GM23338 (cell line): Measurements from ENCODE around the gene SEC16A. TPM values are rescaled to one million over a fixed set of nuclear protein-coding genes. Genes with fewer than 3 reads are reported as not detected.

ENCODE experiments used
- ATAC-seq: fragments of 200-7000 bp; cut with Tn5 transposase; 3 replicates; pipeline ENCODE4 v1.9.1; 2020
- DNase-seq: peaks from one replicate; pipeline ENCODE4 v3.0.0-alpha.2; 2015; ENCODE audit warnings: low spot score
- H2AFZ ChIP-seq: fragments of 200-600 bp; sonication (generic); 2 replicates; pipeline ENCODE4 v1.8.0; 2016; ENCODE audit warnings: antibody characterized with exemption, mild to moderate bottlenecking, moderate library complexity
- H3F3A ChIP-seq: fragments of 200-600 bp; sonication (generic); replicated peaks from 2 replicates; pipeline ENCODE4 v1.8.0; 2017; ENCODE audit warnings: antibody characterized with exemption, mixed run types, low read depth
- H3K27ac ChIP-seq: fragments of 200-600 bp; sonication (generic); 2 replicates; pipeline ENCODE4 v1.6.1; 2016; ENCODE audit warnings: low read depth
- H3K27me3 ChIP-seq: fragments of 200-600 bp; sonication (generic); 2 replicates; pipeline ENCODE4 v1.8.0; 2016; ENCODE audit warnings: mild to moderate bottlenecking, mixed run types, moderate library complexity; ENCODE audit not compliant: insufficient read depth
- H3K36me3 ChIP-seq: fragments of 200-600 bp; sonication (generic); 2 replicates; pipeline ENCODE4 v1.8.0; 2016; ENCODE audit warnings: mild to moderate bottlenecking; ENCODE audit not compliant: insufficient read depth
- H3K4me1 ChIP-seq: fragments of 200-600 bp; sonication (generic); 2 replicates; pipeline ENCODE4 v1.8.0; 2016; ENCODE audit warnings: mild to moderate bottlenecking, moderate library complexity; ENCODE audit not compliant: insufficient read depth
- H3K4me2 ChIP-seq: fragments of 200-600 bp; sonication (generic); 2 replicates; pipeline ENCODE4 v1.7.1; 2017; ENCODE audit warnings: mixed run types
- H3K4me3 ChIP-seq: fragments of 200-600 bp; sonication (generic); 2 replicates; pipeline ENCODE4 v1.6.1; 2016; ENCODE audit warnings: mixed run types
- H3K79me2 ChIP-seq: fragments of 200-600 bp; sonication (generic); replicated peaks from 2 replicates; pipeline ENCODE4 v1.8.0; 2017; ENCODE audit warnings: mild to moderate bottlenecking; ENCODE audit not compliant: insufficient read depth
- H3K9me2 ChIP-seq: fragments of 200-600 bp; sonication (generic); 2 replicates; pipeline ENCODE4 v1.8.0; 2017; ENCODE audit not compliant: insufficient read depth
- H4K20me1 ChIP-seq: fragments of 200-600 bp; sonication (generic); replicated peaks from 2 replicates; pipeline ENCODE4 v1.8.0; 2017; ENCODE audit warnings: mild to moderate bottlenecking; ENCODE audit not compliant: insufficient read depth
- H3K27ac Mint-ChIP-seq: 2 replicates; pipeline ENCODE4 v1.8.0; 2020; ENCODE audit warnings: inconsistent platforms, mild to moderate bottlenecking, moderate library complexity, mixed read lengths
- H3K27me3 Mint-ChIP-seq: 3 replicates; pipeline ENCODE4 v1.8.0; 2022; ENCODE audit warnings: low read depth, mild to moderate bottlenecking, moderate library complexity, mixed read lengths, inconsistent platforms; ENCODE audit not compliant: insufficient read depth, poor library complexity
- H3K36me3 Mint-ChIP-seq: 3 replicates; pipeline ENCODE4 v1.8.0; 2021; ENCODE audit warnings: low read depth, mild to moderate bottlenecking, inconsistent platforms, moderate library complexity, mixed read lengths
- H3K4me1 Mint-ChIP-seq: 3 replicates; pipeline ENCODE4 v1.8.0; 2020; ENCODE audit warnings: mild to moderate bottlenecking, inconsistent platforms, mixed read lengths
- H3K4me3 Mint-ChIP-seq: 3 replicates; pipeline ENCODE4 v1.8.0; 2021; ENCODE audit warnings: moderate library complexity, mild to moderate bottlenecking, inconsistent platforms, mixed read lengths
- H3K9me3 Mint-ChIP-seq: 3 replicates; pipeline ENCODE4 v1.8.0; 2020; ENCODE audit warnings: moderate library complexity, mild to moderate bottlenecking, inconsistent platforms, mixed read lengths
- CREB1 ChIP-seq: fragments of 250-450 bp; sonication (Bioruptor Pico); IDR thresholded peaks from 2 replicates; pipeline ENCODE4 v1.5.0; 2020; ENCODE audit warnings: low read depth, mild to moderate bottlenecking, moderate library complexity
- EZH2 ChIP-seq: fragments of 200-600 bp; sonication (generic); IDR thresholded peaks from one replicate; pipeline ENCODE4 v1.8.0; 2017; ENCODE audit warnings: antibody characterized with exemption, mild to moderate bottlenecking, low read depth; ENCODE audit not compliant: unreplicated experiment
- EZH2phosphoT487 ChIP-seq: fragments of 200-600 bp; sonication (generic); IDR thresholded peaks from one replicate; pipeline ENCODE4 v1.8.1; 2018; ENCODE audit warnings: antibody characterized with exemption; ENCODE audit not compliant: unreplicated experiment
- JUNB ChIP-seq: IDR thresholded peaks from one replicate; pipeline ENCODE4 v1.6.1; 2016; ENCODE audit warnings: antibody characterized with exemption; ENCODE audit not compliant: unreplicated experiment
- NANOG ChIP-seq: IDR thresholded peaks from 2 replicates; pipeline ENCODE4 v1.6.1; 2016; ENCODE audit warnings: antibody characterized with exemption, borderline replicate concordance
- POLR2AphosphoS5 ChIP-seq: IDR thresholded peaks from 2 replicates; pipeline ENCODE4 v1.6.1; 2016; ENCODE audit warnings: antibody characterized with exemption, low read depth
- REST ChIP-seq: IDR thresholded peaks from one replicate; pipeline ENCODE4 v1.6.1; 2018; ENCODE audit warnings: antibody characterized with exemption; ENCODE audit not compliant: unreplicated experiment
- STAT1 ChIP-seq: IDR thresholded peaks from one replicate; pipeline ENCODE4 v1.6.1; 2016; ENCODE audit warnings: antibody characterized with exemption; ENCODE audit not compliant: unreplicated experiment
- ZNF114 ChIP-seq: fragments of 250-450 bp; sonication (Bioruptor Pico); IDR thresholded peaks from 2 replicates; pipeline ENCODE4 v1.5.0; 2020; ENCODE audit warnings: mild to moderate bottlenecking, moderate library complexity
- ZNF331 ChIP-seq: fragments of 250-450 bp; sonication (Bioruptor Pico); IDR thresholded peaks from 2 replicates; pipeline ENCODE4 v1.5.0; 2020; ENCODE audit warnings: low read depth, mild to moderate bottlenecking, moderate library complexity
- polyA plus RNA-seq: library from polyadenylated mRNA; unstranded; fragments of >200 nt; fragmentation: Nextera tagmentation; extraction: Ambion mirVana; gene quantifications from 2 replicates; pipeline ENCODE4 v1.2.1, GENCODE V29; 2016
- total RNA-seq: library from RNA; depleted of rRNA; stranded (reverse); fragments of >200 nt; shearing (Covaris generic); gene quantifications from 2 replicates; pipeline ENCODE4 v1.2.3, GENCODE V29; 2014
- TF ChIP-seq, protein P1 (sequence below), 2 experiments: fragments of 200-600 bp in 1 of 2; sonication (generic) in 1 of 2; conservative IDR thresholded peaks; 2 replicates each; pipeline versions ENCODE4 v1.5.1 to v1.6.1; 2016 to 2017; ENCODE audit warnings: antibody characterized with exemption in 2 of 2, low read depth in 2 of 2, mild to moderate bottlenecking in 2 of 2, moderate library complexity in 1 of 2
- TF ChIP-seq, protein P2 (sequence below): IDR thresholded peaks from 2 replicates; pipeline ENCODE4 v1.6.1; 2016; ENCODE audit warnings: antibody characterized with exemption
- TF ChIP-seq, protein P3 (sequence below): fragments of 250-450 bp; sonication (Bioruptor Pico); IDR thresholded peaks from 2 replicates; pipeline ENCODE4 v1.5.0; 2020; ENCODE audit warnings: mild to moderate bottlenecking, moderate library complexity

Gene SEC16A
- total and polyA plus RNA-seq, 2 experiments from 2014 or later: 34.0 to 59.2 TPM

- peaks cover 6% of the 10 kb centered on the region; the same call in 1 of the 2 replicates for H4K20me1 ChIP-seq
- TF ChIP-seq, protein P1, sequence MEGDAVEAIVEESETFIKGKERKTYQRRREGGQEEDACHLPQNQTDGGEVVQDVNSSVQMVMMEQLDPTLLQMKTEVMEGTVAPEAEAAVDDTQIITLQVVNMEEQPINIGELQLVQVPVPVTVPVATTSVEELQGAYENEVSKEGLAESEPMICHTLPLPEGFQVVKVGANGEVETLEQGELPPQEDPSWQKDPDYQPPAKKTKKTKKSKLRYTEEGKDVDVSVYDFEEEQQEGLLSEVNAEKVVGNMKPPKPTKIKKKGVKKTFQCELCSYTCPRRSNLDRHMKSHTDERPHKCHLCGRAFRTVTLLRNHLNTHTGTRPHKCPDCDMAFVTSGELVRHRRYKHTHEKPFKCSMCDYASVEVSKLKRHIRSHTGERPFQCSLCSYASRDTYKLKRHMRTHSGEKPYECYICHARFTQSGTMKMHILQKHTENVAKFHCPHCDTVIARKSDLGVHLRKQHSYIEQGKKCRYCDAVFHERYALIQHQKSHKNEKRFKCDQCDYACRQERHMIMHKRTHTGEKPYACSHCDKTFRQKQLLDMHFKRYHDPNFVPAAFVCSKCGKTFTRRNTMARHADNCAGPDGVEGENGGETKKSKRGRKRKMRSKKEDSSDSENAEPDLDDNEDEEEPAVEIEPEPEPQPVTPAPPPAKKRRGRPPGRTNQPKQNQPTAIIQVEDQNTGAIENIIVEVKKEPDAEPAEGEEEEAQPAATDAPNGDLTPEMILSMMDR (conservative IDR thresholded peaks at IDR 0.05; ENCODE audit: low read depth in 2 of 2): no peak
- no peak for TF ChIP-seq EZH2
- TF ChIP-seq, protein P2, sequence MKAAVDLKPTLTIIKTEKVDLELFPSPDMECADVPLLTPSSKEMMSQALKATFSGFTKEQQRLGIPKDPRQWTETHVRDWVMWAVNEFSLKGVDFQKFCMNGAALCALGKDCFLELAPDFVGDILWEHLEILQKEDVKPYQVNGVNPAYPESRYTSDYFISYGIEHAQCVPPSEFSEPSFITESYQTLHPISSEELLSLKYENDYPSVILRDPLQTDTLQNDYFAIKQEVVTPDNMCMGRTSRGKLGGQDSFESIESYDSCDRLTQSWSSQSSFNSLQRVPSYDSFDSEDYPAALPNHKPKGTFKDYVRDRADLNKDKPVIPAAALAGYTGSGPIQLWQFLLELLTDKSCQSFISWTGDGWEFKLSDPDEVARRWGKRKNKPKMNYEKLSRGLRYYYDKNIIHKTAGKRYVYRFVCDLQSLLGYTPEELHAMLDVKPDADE: no peak
- TF ChIP-seq EZH2phosphoT487: no peak
- no peak for TF ChIP-seq REST
- no peak for TF ChIP-seq STAT1
- no peak for TF ChIP-seq CREB1 (CRISPR knock-in tag)
- TF ChIP-seq, protein P3, sequence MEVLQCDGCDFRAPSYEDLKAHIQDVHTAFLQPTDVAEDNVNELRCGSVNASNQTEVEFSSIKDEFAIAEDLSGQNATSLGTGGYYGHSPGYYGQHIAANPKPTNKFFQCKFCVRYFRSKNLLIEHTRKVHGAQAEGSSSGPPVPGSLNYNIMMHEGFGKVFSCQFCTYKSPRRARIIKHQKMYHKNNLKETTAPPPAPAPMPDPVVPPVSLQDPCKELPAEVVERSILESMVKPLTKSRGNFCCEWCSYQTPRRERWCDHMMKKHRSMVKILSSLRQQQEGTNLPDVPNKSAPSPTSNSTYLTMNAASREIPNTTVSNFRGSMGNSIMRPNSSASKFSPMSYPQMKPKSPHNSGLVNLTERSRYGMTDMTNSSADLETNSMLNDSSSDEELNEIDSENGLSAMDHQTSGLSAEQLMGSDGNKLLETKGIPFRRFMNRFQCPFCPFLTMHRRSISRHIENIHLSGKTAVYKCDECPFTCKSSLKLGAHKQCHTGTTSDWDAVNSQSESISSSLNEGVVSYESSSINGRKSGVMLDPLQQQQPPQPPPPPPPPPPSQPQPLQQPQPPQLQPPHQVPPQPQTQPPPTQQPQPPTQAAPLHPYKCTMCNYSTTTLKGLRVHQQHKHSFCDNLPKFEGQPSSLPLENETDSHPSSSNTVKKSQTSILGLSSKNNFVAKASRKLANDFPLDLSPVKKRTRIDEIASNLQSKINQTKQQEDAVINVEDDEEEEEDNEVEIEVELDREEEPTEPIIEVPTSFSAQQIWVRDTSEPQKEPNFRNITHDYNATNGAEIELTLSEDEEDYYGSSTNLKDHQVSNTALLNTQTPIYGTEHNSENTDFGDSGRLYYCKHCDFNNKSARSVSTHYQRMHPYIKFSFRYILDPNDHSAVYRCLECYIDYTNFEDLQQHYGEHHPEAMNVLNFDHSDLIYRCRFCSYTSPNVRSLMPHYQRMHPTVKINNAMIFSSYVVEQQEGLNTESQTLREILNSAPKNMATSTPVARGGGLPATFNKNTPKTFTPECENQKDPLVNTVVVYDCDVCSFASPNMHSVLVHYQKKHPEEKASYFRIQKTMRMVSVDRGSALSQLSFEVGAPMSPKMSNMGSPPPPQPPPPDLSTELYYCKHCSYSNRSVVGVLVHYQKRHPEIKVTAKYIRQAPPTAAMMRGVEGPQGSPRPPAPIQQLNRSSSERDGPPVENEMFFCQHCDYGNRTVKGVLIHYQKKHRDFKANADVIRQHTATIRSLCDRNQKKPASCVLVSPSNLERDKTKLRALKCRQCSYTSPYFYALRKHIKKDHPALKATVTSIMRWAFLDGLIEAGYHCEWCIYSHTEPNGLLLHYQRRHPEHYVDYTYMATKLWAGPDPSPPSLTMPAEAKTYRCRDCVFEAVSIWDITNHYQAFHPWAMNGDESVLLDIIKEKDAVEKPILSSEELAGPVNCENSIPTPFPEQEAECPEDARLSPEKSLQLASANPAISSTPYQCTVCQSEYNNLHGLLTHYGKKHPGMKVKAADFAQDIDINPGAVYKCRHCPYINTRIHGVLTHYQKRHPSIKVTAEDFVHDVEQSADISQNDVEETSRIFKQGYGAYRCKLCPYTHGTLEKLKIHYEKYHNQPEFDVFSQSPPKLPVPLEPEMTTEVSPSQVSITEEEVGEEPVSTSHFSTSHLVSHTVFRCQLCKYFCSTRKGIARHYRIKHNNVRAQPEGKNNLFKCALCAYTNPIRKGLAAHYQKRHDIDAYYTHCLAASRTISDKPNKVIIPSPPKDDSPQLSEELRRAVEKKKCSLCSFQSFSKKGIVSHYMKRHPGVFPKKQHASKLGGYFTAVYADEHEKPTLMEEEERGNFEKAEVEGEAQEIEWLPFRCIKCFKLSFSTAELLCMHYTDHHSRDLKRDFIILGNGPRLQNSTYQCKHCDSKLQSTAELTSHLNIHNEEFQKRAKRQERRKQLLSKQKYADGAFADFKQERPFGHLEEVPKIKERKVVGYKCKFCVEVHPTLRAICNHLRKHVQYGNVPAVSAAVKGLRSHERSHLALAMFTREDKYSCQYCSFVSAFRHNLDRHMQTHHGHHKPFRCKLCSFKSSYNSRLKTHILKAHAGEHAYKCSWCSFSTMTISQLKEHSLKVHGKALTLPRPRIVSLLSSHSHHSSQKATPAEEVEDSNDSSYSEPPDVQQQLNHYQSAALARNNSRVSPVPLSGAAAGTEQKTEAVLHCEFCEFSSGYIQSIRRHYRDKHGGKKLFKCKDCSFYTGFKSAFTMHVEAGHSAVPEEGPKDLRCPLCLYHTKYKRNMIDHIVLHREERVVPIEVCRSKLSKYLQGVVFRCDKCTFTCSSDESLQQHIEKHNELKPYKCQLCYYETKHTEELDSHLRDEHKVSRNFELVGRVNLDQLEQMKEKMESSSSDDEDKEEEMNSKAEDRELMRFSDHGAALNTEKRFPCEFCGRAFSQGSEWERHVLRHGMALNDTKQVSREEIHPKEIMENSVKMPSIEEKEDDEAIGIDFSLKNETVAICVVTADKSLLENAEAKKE (CRISPR knock-in tag): no peak
- TF ChIP-seq NANOG: no peak
- TF ChIP-seq JUNB: no peak
- no peak for TF ChIP-seq ZNF114 (CRISPR knock-in tag)
- TF ChIP-seq ZNF331 (CRISPR knock-in tag): no peak
- no peak for TF ChIP-seq POLR2AphosphoS5
- H3F3A ChIP-seq: peaks cover 25% of the 10 kb centered on the region
- H2AFZ ChIP-seq: no peak overlapping the region
- no peaks in the 10 kb centered on the region for H3K9me2 ChIP-seq
- no peak overlapping the region for H3K27ac Mint-ChIP-seq
- no peak overlapping the region for H3K27ac ChIP-seq
- H3K27me3 Mint-ChIP-seq: peaks cover 17% of the 10 kb centered on the region
- no peak overlapping the region for H3K4me3 ChIP-seq
- peaks cover 9% of the 10 kb centered on the region for H3K4me1 Mint-ChIP-seq
- H3K79me2 ChIP-seq: peaks cover 26% of the 10 kb centered on the region
- H3K9me3 Mint-ChIP-seq: no peaks in the 10 kb centered on the region; the same call in 2 of the 3 replicates
- peaks cover 14% of the 10 kb centered on the region; the same call in 1 of the 2 replicates for H3K36me3 ChIP-seq
- no peak overlapping the region; the same call in 2 of the 3 replicates for H3K4me3 Mint-ChIP-seq
- H3K4me1 ChIP-seq: peaks cover 3% of the 10 kb centered on the region; the same call in 1 of the 2 replicates
- H3K27me3 ChIP-seq: no peaks in the 10 kb centered on the region
- no peak overlapping the region for H3K4me2 ChIP-seq
- ATAC-seq (no peak), DNase-seq (no peak)
- H3K36me3 Mint-ChIP-seq: peaks cover 62% of the 10 kb centered on the region
Observed at GRCh38 chr9:136397643-136398042, 85.2 kb downstream of the SEC16A start.
